K562 (cell line): Measurements from ENCODE around the gene SMIM29. TPM values are rescaled to one million over a fixed set of nuclear protein-coding genes. Genes with fewer than 3 reads are reported as not detected.

Source experiments
- ARHGAP35 ChIP-seq: fragments of 450-650 bp; IDR thresholded peaks from 2 replicates; pipeline ENCODE4 v1.6.1; 2018; ENCODE audit not compliant: partially characterized antibody
- ARID2 ChIP-seq: fragments of 450-650 bp; IDR thresholded peaks from 2 replicates; pipeline ENCODE4 v1.6.1; 2017; ENCODE audit warnings: antibody characterized with exemption, mild to moderate bottlenecking
- ARNT ChIP-seq, 2 experiments: fragments of 450-650 bp; IDR thresholded peaks; 2 replicates each; pipeline ENCODE4 v1.6.1; 2016; ENCODE audit warnings: mild to moderate bottlenecking in 1 of 2
- CBX1 ChIP-seq: sonication (generic); IDR thresholded peaks from 2 replicates; pipeline ENCODE4 v1.6.1; 2016; ENCODE audit warnings: antibody characterized with exemption, low read depth, mild to moderate bottlenecking
- GTF2F1 ChIP-seq: IDR thresholded peaks from 2 replicates; pipeline ENCODE4 v1.6.1; 2011; ENCODE audit warnings: low read depth, low read length, improper control_type of control experiment
- HNRNPL ChIP-seq: fragments of 200-400 bp; formaldehyde crosslinking; IDR thresholded peaks from 2 replicates; pipeline ENCODE4 v1.6.1; 2017; ENCODE audit warnings: low read depth, mild to moderate bottlenecking, low read length
- ILF3 ChIP-seq: fragments of 450-650 bp; IDR thresholded peaks from 2 replicates; pipeline ENCODE4 v1.6.1; 2018; ENCODE audit warnings: antibody characterized with exemption, mild to moderate bottlenecking, moderate library complexity, borderline replicate concordance
- KDM1A ChIP-seq, 2 experiments: fragments of 450-650 bp; IDR thresholded peaks; 2 replicates each; pipeline ENCODE4 v1.6.1; 2016; ENCODE audit warnings: mild to moderate bottlenecking in 2 of 2
- MYNN ChIP-seq, 2 experiments: sonication (generic); formaldehyde crosslinking in 1 of 2; IDR thresholded peaks; 2 replicates each; pipeline versions ENCODE4 v1.5.0 to v1.6.1; 2016 to 2020; ENCODE audit warnings: antibody characterized with exemption in 1 of 2, missing genetic modification reagents in 1 of 2
- NFE2L1 ChIP-seq: fragments of 450-650 bp; IDR thresholded peaks from 2 replicates; pipeline ENCODE4 v1.6.1; 2016; ENCODE audit warnings: missing genetic modification characterization, low read depth, mild to moderate bottlenecking, missing compliant biosample characterization, moderate library complexity, borderline replicate concordance
- STAG1 ChIP-seq: sonication (generic); formaldehyde crosslinking; IDR thresholded peaks from 2 replicates; pipeline ENCODE4 v1.5.0; 2020; ENCODE audit warnings: missing genetic modification reagents, borderline replicate concordance
- TCF3 ChIP-seq: sonication (generic); formaldehyde crosslinking; IDR thresholded peaks from 2 replicates; pipeline ENCODE4 v1.4.0; 2020; ENCODE audit warnings: mild to moderate bottlenecking, missing genetic modification reagents
- TRIM24 ChIP-seq, 2 experiments: fragments of 450-650 bp; IDR thresholded peaks; 2 replicates each; pipeline ENCODE4 v1.6.1; 2016
- VEZF1 ChIP-seq: fragments of 200-800 bp; sonication (Bioruptor generic); IDR thresholded peaks from 2 replicates; pipeline ENCODE4 v1.6.1; 2017; ENCODE audit warnings: missing genetic modification characterization, missing compliant biosample characterization
- ZBED1 ChIP-seq: IDR thresholded peaks from 2 replicates; pipeline ENCODE4 v1.6.1; 2014
- ZC3H8 ChIP-seq: fragments of 450-650 bp; IDR thresholded peaks from 2 replicates; pipeline ENCODE4 v1.6.1; 2017
- ZNF134 ChIP-seq: fragments of 250-450 bp; sonication (Bioruptor Pico); conservative IDR thresholded peaks from 2 replicates; pipeline ENCODE4 v1.4.0; 2020
- ZNF253 ChIP-seq: fragments of 250-450 bp; sonication (Bioruptor Pico); conservative IDR thresholded peaks from 2 replicates; pipeline ENCODE4 v1.6.1; 2021; ENCODE audit warnings: mild to moderate bottlenecking
- polyA plus RNA-seq, 8 experiments: library from polyadenylated mRNA; depleted of rRNA in 4 of 8; stranded (reverse) in 5 of 8; unstranded in 3 of 8; fragments of >200 nt; fragmentation: Nextera tagmentation in 2 of 8; fragmentation: Illumina TruSeq in 1 of 8; extraction: Ambion mirVana in 2 of 8; extraction: Trizol in 1 of 8; gene quantifications; 2 replicates each; pipeline versions ENCODE4 v1.2.1 to v1.2.3, GENCODE V29; 2011 to 2014; ENCODE audit warnings: inconsistent platforms in 1 of 8, missing spikeins in 1 of 8
- total RNA-seq, 7 experiments: library from RNA; depleted of rRNA in 6 of 7; stranded (reverse); fragments of >200 nt in 6 of 7; fragmentation: Illumina TruSeq in 2 of 7; extraction: Trizol in 2 of 7; gene quantifications; 2 replicates each; pipeline versions ENCODE4 v1.2.1 to v1.2.3, GENCODE V29; 2011 to 2021; ENCODE audit warnings: low replicate concordance in 1 of 7
- TF ChIP-seq, protein P1 (sequence below): sonication (generic); formaldehyde crosslinking; IDR thresholded peaks from 2 replicates; pipeline ENCODE4 v1.8.1; 2023; ENCODE audit warnings: mild to moderate bottlenecking, missing genetic modification reagents
- TF ChIP-seq, protein P2 (sequence below): sonication (generic); formaldehyde crosslinking; IDR thresholded peaks from 2 replicates; pipeline ENCODE4 v1.8.1; 2023; ENCODE audit warnings: mild to moderate bottlenecking, missing genetic modification reagents

Gene SMIM29
- total and polyA plus RNA-seq, 9 of the 15 experiments (the other 6 are each of a cell fraction or from before 2014, with no cell fraction given) = 6.5 to 36.7 (median 20.9) TPM

DNA sequence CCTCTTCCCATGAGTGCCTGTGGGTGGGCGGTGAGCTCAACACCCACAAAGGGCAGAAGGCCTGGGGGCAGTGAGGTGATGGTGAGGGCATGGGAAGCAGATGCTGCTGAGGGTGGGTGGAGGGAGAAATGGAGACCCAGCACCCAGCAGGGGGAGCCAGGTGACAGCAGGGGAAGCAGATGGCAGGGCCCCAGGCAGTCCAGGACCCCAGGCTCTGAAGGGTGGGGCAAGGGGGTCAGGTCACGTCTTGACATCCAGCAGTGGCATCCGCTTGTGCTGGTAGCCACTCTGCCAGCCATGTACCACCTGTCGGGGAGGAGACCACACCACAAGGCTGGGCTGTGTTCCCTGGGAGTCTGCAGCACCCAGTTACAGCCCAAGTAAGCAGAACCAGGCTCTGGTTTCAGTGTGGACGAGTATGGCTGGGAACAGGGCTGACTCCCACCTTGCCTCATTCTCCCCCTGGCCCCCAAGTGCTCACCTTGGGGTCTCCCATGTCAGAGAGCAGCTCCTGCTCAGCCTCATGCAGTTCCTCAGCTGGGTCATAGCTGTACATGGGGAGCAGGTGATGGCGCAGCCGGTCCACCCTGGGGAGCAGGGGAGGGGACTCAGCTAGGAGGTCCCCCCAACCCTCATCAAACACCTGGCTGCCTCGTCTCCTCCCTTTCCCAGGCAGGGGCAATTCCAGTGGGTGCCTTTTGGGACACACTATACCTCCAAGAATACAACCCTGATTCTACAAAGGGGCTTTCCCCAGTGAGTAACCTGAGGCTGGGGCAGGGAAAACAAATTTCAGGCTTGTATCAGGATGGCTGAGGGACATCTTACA is 2.0 kb downstream of the SMIM29 start (continued):
- 0 out of 2 replicates have a peak, but pooled peaks have one; percentile 67 for TF ChIP-seq HNRNPL
- no peak for TF ChIP-seq TCF3
- 0 out of 2 replicates have a peak, but pooled peaks have one; percentile 43 for TF ChIP-seq ARID2
- TF ChIP-seq ZNF134 (CRISPR knock-in tag) = peak; percentile 79
- TF ChIP-seq, protein P1, sequence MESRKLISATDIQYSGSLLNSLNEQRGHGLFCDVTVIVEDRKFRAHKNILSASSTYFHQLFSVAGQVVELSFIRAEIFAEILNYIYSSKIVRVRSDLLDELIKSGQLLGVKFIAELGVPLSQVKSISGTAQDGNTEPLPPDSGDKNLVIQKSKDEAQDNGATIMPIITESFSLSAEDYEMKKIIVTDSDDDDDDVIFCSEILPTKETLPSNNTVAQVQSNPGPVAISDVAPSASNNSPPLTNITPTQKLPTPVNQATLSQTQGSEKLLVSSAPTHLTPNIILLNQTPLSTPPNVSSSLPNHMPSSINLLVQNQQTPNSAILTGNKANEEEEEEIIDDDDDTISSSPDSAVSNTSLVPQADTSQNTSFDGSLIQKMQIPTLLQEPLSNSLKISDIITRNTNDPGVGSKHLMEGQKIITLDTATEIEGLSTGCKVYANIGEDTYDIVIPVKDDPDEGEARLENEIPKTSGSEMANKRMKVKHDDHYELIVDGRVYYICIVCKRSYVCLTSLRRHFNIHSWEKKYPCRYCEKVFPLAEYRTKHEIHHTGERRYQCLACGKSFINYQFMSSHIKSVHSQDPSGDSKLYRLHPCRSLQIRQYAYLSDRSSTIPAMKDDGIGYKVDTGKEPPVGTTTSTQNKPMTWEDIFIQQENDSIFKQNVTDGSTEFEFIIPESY = 0 out of 2 replicates have a peak, but pooled peaks have one; percentile 32
- TF ChIP-seq ARHGAP35 = peak; percentile 13
- no peak for TF ChIP-seq GTF2F1
- TF ChIP-seq ZNF253 (CRISPR knock-in tag) = peak; percentile 1; the same call in 1 of the 2 replicates
- peak; percentile 95 for TF ChIP-seq MYNN (IDR thresholded peaks at IDR 0.05)
- TF ChIP-seq MYNN (CRISPR knock-in tag; IDR thresholded peaks at IDR 0.05) = no peak
- TF ChIP-seq ZC3H8 = 0 out of 2 replicates have a peak, but pooled peaks have one; percentile 28
- peak; percentile 92 for TF ChIP-seq ZBED1
- TF ChIP-seq ILF3 = no peak; the same call in 1 of the 2 replicates
- TF ChIP-seq ARNT (IDR thresholded peaks at IDR 0.05) = peak in 1 of 2 experiments; percentile 73; a peak in 1 of 4 replicates
- TF ChIP-seq VEZF1 = peak; percentile 35
- TF ChIP-seq KDM1A (IDR thresholded peaks at IDR 0.05) = peak; percentile 51 to 60; a peak in 2 of 4 replicates
- TF ChIP-seq, protein P2, sequence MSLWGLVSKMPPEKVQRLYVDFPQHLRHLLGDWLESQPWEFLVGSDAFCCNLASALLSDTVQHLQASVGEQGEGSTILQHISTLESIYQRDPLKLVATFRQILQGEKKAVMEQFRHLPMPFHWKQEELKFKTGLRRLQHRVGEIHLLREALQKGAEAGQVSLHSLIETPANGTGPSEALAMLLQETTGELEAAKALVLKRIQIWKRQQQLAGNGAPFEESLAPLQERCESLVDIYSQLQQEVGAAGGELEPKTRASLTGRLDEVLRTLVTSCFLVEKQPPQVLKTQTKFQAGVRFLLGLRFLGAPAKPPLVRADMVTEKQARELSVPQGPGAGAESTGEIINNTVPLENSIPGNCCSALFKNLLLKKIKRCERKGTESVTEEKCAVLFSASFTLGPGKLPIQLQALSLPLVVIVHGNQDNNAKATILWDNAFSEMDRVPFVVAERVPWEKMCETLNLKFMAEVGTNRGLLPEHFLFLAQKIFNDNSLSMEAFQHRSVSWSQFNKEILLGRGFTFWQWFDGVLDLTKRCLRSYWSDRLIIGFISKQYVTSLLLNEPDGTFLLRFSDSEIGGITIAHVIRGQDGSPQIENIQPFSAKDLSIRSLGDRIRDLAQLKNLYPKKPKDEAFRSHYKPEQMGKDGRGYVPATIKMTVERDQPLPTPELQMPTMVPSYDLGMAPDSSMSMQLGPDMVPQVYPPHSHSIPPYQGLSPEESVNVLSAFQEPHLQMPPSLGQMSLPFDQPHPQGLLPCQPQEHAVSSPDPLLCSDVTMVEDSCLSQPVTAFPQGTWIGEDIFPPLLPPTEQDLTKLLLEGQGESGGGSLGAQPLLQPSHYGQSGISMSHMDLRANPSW (CRISPR knock-in tag) = 0 out of 2 replicates have a peak, but pooled peaks have one; percentile 43
- peak; percentile 12 to 62; a peak in 3 of 4 replicates for TF ChIP-seq TRIM24 (IDR thresholded peaks at IDR 0.05)
- TF ChIP-seq STAG1 = peak; percentile 64
- no peak for TF ChIP-seq NFE2L1 (tag)
- peak; percentile 64; the same call in 1 of the 2 replicates for TF ChIP-seq CBX1
